ENCODE results near the gene GLB1L.

GLB1L gene

DNA sequence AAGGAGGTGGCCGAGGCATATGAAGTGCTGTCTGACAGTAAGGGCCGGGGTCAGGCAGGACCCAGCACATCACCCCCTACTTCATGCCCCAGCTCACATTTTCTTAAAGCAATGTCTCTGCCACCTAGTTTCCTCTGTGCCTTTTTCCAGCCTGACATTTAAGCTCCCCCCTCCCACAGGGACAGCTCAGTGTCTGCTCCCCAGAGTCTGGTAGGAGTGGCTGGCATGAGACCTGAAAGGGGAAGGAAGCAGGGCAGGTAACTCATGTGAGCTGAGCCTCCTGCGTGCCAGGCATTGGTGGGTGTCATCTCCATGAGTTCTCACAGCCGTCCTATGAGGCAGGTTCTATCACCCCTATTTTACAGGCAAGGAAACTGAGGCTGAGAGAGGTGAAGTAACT, 35.4 kb upstream of the GLB1L start:
- DNase-seq (ENCODE audit: low read depth): no peak
- no peak overlapping the region for H3K4me3 ChIP-seq (ENCODE audit: low read length)
- no peak for TF ChIP-seq CTCF (conservative IDR thresholded peaks at IDR 0.05; ENCODE audit: low read depth, low read length)

DNA sequence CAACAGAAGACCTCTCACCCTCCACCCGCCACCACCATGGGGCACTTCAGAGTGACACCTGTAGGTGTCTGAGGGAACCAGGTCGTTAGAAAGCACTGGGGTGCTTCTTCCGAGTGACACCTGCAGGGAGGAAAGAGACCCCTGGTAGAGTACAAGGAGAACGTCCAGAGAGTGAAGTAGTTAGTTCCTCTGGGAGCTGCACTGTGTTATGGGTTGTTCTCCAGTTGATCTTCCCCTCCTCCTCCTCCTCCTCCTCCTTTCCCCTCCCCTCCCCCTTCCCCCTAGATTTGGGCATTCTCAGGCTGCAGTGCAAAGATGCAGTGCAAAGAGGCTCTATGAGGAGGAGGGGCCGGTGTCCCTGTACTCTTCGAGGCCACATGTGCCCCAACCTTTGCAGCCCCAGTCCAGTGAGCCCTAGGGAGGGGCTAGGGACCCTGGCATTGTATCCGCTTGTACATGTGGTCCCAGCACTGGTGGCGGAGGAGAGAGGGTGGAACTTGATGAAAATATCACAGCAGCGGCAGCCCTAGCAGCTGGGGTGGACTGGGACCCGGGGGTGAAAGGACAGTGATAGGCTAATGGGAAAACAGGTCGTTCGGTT, 34.8 kb upstream of the GLB1L start:
- DNase-seq (ENCODE audit: low read depth): no peak
- H3K4me3 ChIP-seq (ENCODE audit: low read length): peak overlapping the region; percentile 55
- TF ChIP-seq CTCF (conservative IDR thresholded peaks at IDR 0.05; ENCODE audit: low read depth, low read length): no peak

DNA sequence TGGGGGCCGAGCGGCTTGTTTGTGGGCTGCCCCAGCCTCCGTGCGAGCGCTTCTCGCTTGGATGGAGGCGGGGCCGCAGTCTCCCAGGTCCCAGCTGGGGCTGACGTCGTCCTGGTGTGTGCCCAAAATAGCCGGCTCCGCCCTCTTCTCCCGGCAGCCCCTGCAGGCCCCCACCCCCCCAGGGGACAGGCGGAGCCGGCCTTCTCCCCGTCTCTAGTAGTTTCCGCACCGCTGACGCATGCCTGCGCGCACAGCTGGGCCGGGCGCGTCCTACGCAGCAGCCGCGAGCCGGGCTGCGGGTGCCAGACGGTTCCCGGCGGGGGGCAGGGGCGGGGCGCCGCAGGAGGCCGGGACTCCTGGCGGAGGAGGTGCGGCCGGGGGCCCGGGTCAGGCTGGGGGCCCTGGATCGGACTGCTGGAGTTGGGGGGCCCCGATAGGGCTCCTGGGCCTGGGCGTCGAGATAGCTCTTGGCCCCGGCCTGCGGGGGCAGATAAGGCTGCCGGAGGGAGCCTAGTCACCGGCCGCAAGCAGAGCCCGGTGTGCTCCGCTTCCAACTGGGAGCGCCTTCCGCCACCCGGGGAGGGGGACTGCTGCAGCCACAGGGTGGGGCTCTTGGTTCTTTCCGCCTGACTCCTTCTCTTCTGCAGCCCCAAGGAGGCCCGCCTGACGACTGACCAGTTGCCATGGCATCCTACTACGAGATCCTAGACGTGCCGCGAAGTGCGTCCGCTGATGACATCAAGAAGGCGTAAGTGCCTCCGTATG, 34.1 kb upstream of the GLB1L start, which contains the start of gene DNAJB2:
TSS of gene DNAJB2 (plus strand) at position 216 of the 765 bp plus-strand sequence. CDS start at position 684, 468 bp downstream.
- TF ChIP-seq CTCF (conservative IDR thresholded peaks at IDR 0.05; ENCODE audit: low read depth, low read length): peak; percentile 14
- peak; percentile 92 for DNase-seq (ENCODE audit: low read depth)
- peak within 1 kb of the TSS; percentile 55 for H3K4me3 ChIP-seq (ENCODE audit: low read length)

- no peak for DNase-seq (ENCODE audit: low read depth)
- peak overlapping the region; percentile 55 for H3K4me3 ChIP-seq (ENCODE audit: low read length)
- TF ChIP-seq CTCF (conservative IDR thresholded peaks at IDR 0.05; ENCODE audit: low read depth, low read length): no peak
Observed at GRCh38 chr2:219278655-219279150, 33.5 kb upstream of the GLB1L start.

GRCh38 chr2:219277703-219278654, 32.7 kb upstream of the GLB1L start:
- DNase-seq (ENCODE audit: low read depth): no peak
- peak; percentile 96 for TF ChIP-seq CTCF (conservative IDR thresholded peaks at IDR 0.05; ENCODE audit: low read depth, low read length)
- H3K4me3 ChIP-seq (ENCODE audit: low read length): no peak overlapping the region

- no peak for TF ChIP-seq CTCF (conservative IDR thresholded peaks at IDR 0.05; ENCODE audit: low read depth, low read length)
- no peak for DNase-seq (ENCODE audit: low read depth)
- H3K4me3 ChIP-seq (ENCODE audit: low read length): no peak overlapping the region
Observed at GRCh38 chr2:219274361-219274921, 29.2 kb upstream of the GLB1L start.
